BLaER1 (cell line): ENCODE measurements around the gene MEGF11.
"Not testable (repeated sequence)": the region's sequence is repeated elsewhere in the genome, so short reads cannot be mapped to it uniquely, and the experiment has no call there.

Experiments used
- H3K27ac ChIP-seq: shearing (Covaris generic); formaldehyde crosslinking; 2 replicates; pipeline ENCODE4 v1.8.1; 2022
- H3K27me3 ChIP-seq: shearing (Covaris generic); formaldehyde crosslinking; 2 replicates; pipeline ENCODE4 v1.8.1; 2022
- H3K36me3 ChIP-seq: shearing (Covaris generic); formaldehyde crosslinking; 2 replicates; pipeline ENCODE4 v1.8.1; 2022
- H3K4me1 ChIP-seq: shearing (Covaris generic); formaldehyde crosslinking; 2 replicates; pipeline ENCODE4 v1.8.1; 2022
- H3K4me2 ChIP-seq: shearing (Covaris generic); formaldehyde crosslinking; 2 replicates; pipeline ENCODE4 v1.8.1; 2022
- H3K4me3 ChIP-seq: shearing (Covaris generic); formaldehyde crosslinking; 2 replicates; pipeline ENCODE4 v1.8.1; 2022
- H3K9ac ChIP-seq: shearing (Covaris generic); formaldehyde crosslinking; 2 replicates; pipeline ENCODE4 v1.8.1; 2022
- H3K9me3 ChIP-seq: shearing (Covaris generic); formaldehyde crosslinking; 2 replicates; pipeline ENCODE4 v1.8.1; 2022
- H4K20me1 ChIP-seq: shearing (Covaris generic); formaldehyde crosslinking; 2 replicates; pipeline ENCODE4 v1.8.1; 2022
- Cebpa-rat ChIP-seq: shearing (Covaris generic); IDR thresholded peaks from 2 replicates; pipeline ENCODE4 v1.8.1; 2022

MEGF11 gene

GRCh38 chr15:66006986-66007385 lies 246.6 kb downstream of the MEGF11 start:
- H3K9me3 ChIP-seq, result no peaks in the 10 kb centered on the region
- no peaks in the 10 kb centered on the region; the same call in 1 of the 2 replicates for H4K20me1 ChIP-seq
- 0 out of 2 replicates have a peak, but pooled peaks cover 4% of the 10 kb centered on the region for H3K4me1 ChIP-seq
- no peaks in the 10 kb centered on the region for H3K36me3 ChIP-seq
- H3K27ac ChIP-seq, result no peak overlapping the region
- H3K9ac ChIP-seq, result no peak overlapping the region
- no peak for TF ChIP-seq Cebpa-rat
- H3K4me3 ChIP-seq, result no peak overlapping the region
- H3K4me2 ChIP-seq, result no peak overlapping the region
- no peaks in the 10 kb centered on the region for H3K27me3 ChIP-seq

GRCh38 chr15:66004618-66005262 lies 248.8 kb downstream of the MEGF11 start:
- Histone ChIP-seq H3K27ac (no peak overlapping the region), H3K4me2 (no peak overlapping the region), H4K20me1 (no peaks in the 10 kb centered on the region; the same call in 1 of the 2 replicates), H3K9ac (no peak overlapping the region), H3K27me3 (no peaks in the 10 kb centered on the region), H3K4me3 (no peak overlapping the region), H3K4me1 (0 out of 2 replicates have a peak, but pooled peaks cover 4% of the 10 kb centered on the region), H3K36me3 (no peaks in the 10 kb centered on the region), H3K9me3 (no peaks in the 10 kb centered on the region)
- TF ChIP-seq Cebpa-rat, result no peak

- not testable (repeated sequence) for H3K27me3 ChIP-seq, H3K9ac ChIP-seq, H3K4me1 ChIP-seq, H3K4me2 ChIP-seq, H3K9me3 ChIP-seq, H4K20me1 ChIP-seq, H3K4me3 ChIP-seq, H3K36me3 ChIP-seq, H3K27ac ChIP-seq
Observed at GRCh38 chr15:66003129-66003528, 250.4 kb downstream of the MEGF11 start.

- H3K36me3 ChIP-seq, result no peaks in the 10 kb centered on the region
- no peak for TF ChIP-seq Cebpa-rat
Observed at GRCh38 chr15:66001717-66002426, 251.7 kb downstream of the MEGF11 start.

GRCh38 chr15:66001042-66001441 lies 252.5 kb downstream of the MEGF11 start:
- Histone ChIP-seq H3K4me1 (no peaks in the 10 kb centered on the region), H3K27me3 (no peaks in the 10 kb centered on the region), H3K4me2 (no peak overlapping the region), H3K9ac (no peak overlapping the region), H3K9me3 (no peaks in the 10 kb centered on the region), H3K4me3 (no peak overlapping the region), H3K36me3 (no peaks in the 10 kb centered on the region), H3K27ac (no peak overlapping the region), H4K20me1 (no peaks in the 10 kb centered on the region; the same call in 1 of the 2 replicates)
- TF ChIP-seq Cebpa-rat, result no peak

More at GRCh38 chr15:66001717-66002426, 251.7 kb downstream of the MEGF11 start:
- no peaks in the 10 kb centered on the region for H3K4me1 ChIP-seq
- no peaks in the 10 kb centered on the region for H3K27me3 ChIP-seq
- H4K20me1 ChIP-seq, result no peaks in the 10 kb centered on the region; the same call in 1 of the 2 replicates
- no peak overlapping the region for H3K4me3 ChIP-seq
- H3K9ac ChIP-seq, result no peak overlapping the region
- H3K4me2 ChIP-seq, result no peak overlapping the region
- no peak overlapping the region for H3K27ac ChIP-seq
- no peaks in the 10 kb centered on the region for H3K9me3 ChIP-seq

- no peaks in the 10 kb centered on the region for H3K36me3 ChIP-seq
- H3K9me3 ChIP-seq, result no peaks in the 10 kb centered on the region
- H4K20me1 ChIP-seq, result no peaks in the 10 kb centered on the region
- no peak overlapping the region for H3K27ac ChIP-seq
- no peak overlapping the region for H3K4me2 ChIP-seq
- no peak overlapping the region for H3K4me3 ChIP-seq
- no peak for TF ChIP-seq Cebpa-rat
- no peaks in the 10 kb centered on the region for H3K4me1 ChIP-seq
- H3K9ac ChIP-seq, result no peak overlapping the region
- H3K27me3 ChIP-seq, result no peaks in the 10 kb centered on the region
Observed at GRCh38 chr15:65998486-65998885, 255.1 kb downstream of the MEGF11 start.

- Histone ChIP-seq H3K4me1 (no peaks in the 10 kb centered on the region), H3K4me2 (no peak overlapping the region), H3K9me3 (no peaks in the 10 kb centered on the region), H3K27me3 (no peaks in the 10 kb centered on the region), H3K36me3 (no peaks in the 10 kb centered on the region), H3K27ac (no peak overlapping the region), H3K4me3 (no peak overlapping the region), H4K20me1 (no peaks in the 10 kb centered on the region), H3K9ac (no peak overlapping the region)
- no peak for TF ChIP-seq Cebpa-rat
Observed at GRCh38 chr15:65996901-65997300, 256.6 kb downstream of the MEGF11 start.

DNA sequence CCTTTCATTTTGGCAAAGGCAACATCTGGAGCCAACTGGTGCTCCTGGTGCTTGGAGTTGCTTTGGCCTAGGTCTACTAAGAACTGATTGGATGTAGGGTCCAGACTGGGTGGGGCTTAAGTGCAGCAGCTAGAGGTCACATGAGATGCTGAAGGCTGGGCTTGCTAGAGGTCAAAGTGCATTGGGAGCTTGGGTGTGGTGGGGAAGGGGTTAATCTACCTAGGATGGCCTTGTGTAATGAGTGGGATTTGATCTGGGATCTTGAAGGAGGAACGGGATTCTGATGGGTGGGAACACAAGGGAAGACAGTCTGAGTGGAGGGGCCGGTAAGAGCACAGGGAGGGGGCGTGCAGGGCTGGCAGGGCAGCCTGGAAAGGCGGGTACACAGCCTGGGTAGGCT lies 258.7 kb downstream of the MEGF11 start:
- H4K20me1 ChIP-seq, result no peaks in the 10 kb centered on the region
- no peak overlapping the region for H3K27ac ChIP-seq
- H3K9me3 ChIP-seq, result no peaks in the 10 kb centered on the region
- no peak overlapping the region for H3K4me2 ChIP-seq
- no peak overlapping the region for H3K4me3 ChIP-seq
- H3K36me3 ChIP-seq, result no peaks in the 10 kb centered on the region
- no peak for TF ChIP-seq Cebpa-rat
- no peaks in the 10 kb centered on the region for H3K4me1 ChIP-seq
- H3K27me3 ChIP-seq, result no peaks in the 10 kb centered on the region
- H3K9ac ChIP-seq, result no peak overlapping the region

GRCh38 chr15:65993762-65994161 lies 259.8 kb downstream of the MEGF11 start:
- Histone ChIP-seq H3K4me3 (no peak overlapping the region), H4K20me1 (no peaks in the 10 kb centered on the region), H3K4me1 (no peaks in the 10 kb centered on the region), H3K9me3 (no peaks in the 10 kb centered on the region), H3K27me3 (no peaks in the 10 kb centered on the region), H3K9ac (no peak overlapping the region), H3K36me3 (no peaks in the 10 kb centered on the region), H3K4me2 (no peak overlapping the region), H3K27ac (no peak overlapping the region)
- TF ChIP-seq Cebpa-rat, result no peak

- H3K27me3 ChIP-seq, result no peaks in the 10 kb centered on the region
Observed at GRCh38 chr15:65993236-65993635, 260.3 kb downstream of the MEGF11 start.

More at GRCh38 chr15:65993236-65993635, 260.3 kb downstream of the MEGF11 start:
- H3K4me2 ChIP-seq, result no peak overlapping the region
- no peak overlapping the region for H3K27ac ChIP-seq
- no peaks in the 10 kb centered on the region for H4K20me1 ChIP-seq
- H3K9me3 ChIP-seq, result no peaks in the 10 kb centered on the region
- no peaks in the 10 kb centered on the region for H3K4me1 ChIP-seq
- TF ChIP-seq Cebpa-rat, result no peak
- H3K9ac ChIP-seq, result no peak overlapping the region
- H3K36me3 ChIP-seq, result no peaks in the 10 kb centered on the region
- H3K4me3 ChIP-seq, result no peak overlapping the region
